ENCODE results near the gene TPSB2.

TPSB2 gene

GRCh38 chr16:1181404-1182315, 48.3 kb downstream of the TPSB2 start:
- DNase-seq, result no peak

GRCh38 chr16:1180549-1181403, 49.2 kb downstream of the TPSB2 start:
- DNase-seq, result no peak

All from 8988T (cell line).